Right renal pelvis (tissue), 4 donors: ENCODE measurements around the gene GRPEL1. TPM values are rescaled to one million over a fixed set of nuclear protein-coding genes. Genes with fewer than 3 reads are reported as not detected.
A peak's percentile ranks its signal among the peaks of the same experiment; 100 is the strongest.
"Not testable (repeated sequence)": the region's sequence is repeated elsewhere in the genome, so short reads cannot be mapped to it uniquely, and the experiment has no call there.

Experiments used
- DNase-seq, 4 donors: peaks; one replicate each; pipeline ENCODE4 v3.0.0-alpha.2; 2013; ENCODE audit warnings: low read depth in 4 of 4, low spot score in 3 of 4, missing footprints in 1 of 4
- polyA plus RNA-seq, 4 donors: library from polyadenylated mRNA; unstranded; fragments of 120-200 nt; gene quantifications; one replicate each; pipeline ENCODE4 v1.2.1, GENCODE V29; 2013; ENCODE audit not compliant: insufficient read length in 4 of 4

Gene GRPEL1
- 10 to 100 TPM; 35.7 to 41.0 (median 38.3) TPM for polyA plus RNA-seq

- peak; percentile 98 to 99 (median 99) for DNase-seq
Measured at GRCh38 chr4:7067452-7068278, at the start of gene GRPEL1. GRPEL1 (minus strand) TSS chr4:7068064; CDS start chr4:7068032, 32 bp downstream.

GRCh38 chr4:7116705-7117104 lies 48.8 kb upstream of the GRPEL1 start:
- DNase-seq: no peak

- DNase-seq: no peak
Measured at GRCh38 chr4:7115557-7116340, 47.9 kb upstream of the GRPEL1 start.

GRCh38 chr4:7112656-7113055 lies 44.8 kb upstream of the GRPEL1 start:
- no peak for DNase-seq

GRCh38 chr4:7111441-7111840 lies 43.6 kb upstream of the GRPEL1 start:
- DNase-seq: no peak

- no peak for DNase-seq
Measured at GRCh38 chr4:7110546-7110945, 42.7 kb upstream of the GRPEL1 start.

- no peak for DNase-seq
Measured at GRCh38 chr4:7109169-7109568, 41.3 kb upstream of the GRPEL1 start.

- DNase-seq: no peak
Measured at GRCh38 chr4:7108660-7109059, 40.8 kb upstream of the GRPEL1 start.

GRCh38 chr4:7108046-7108625 lies 40.3 kb upstream of the GRPEL1 start:
- DNase-seq: no peak

- no peak for DNase-seq
Measured at GRCh38 chr4:7107166-7107905, 39.5 kb upstream of the GRPEL1 start.

GRCh38 chr4:7105276-7105675 lies 37.4 kb upstream of the GRPEL1 start:
- DNase-seq: no peak

- DNase-seq: no peak
Measured at GRCh38 chr4:7104366-7105031, 36.6 kb upstream of the GRPEL1 start.

- peak in 3 of 4 donors; percentile 63 to 69 (median 65) for DNase-seq
Measured at GRCh38 chr4:7103607-7104365, 35.9 kb upstream of the GRPEL1 start.

- DNase-seq: peak in 1 of 4 donors; percentile 49
Measured at GRCh38 chr4:7103031-7103606, 35.3 kb upstream of the GRPEL1 start.

GRCh38 chr4:7102516-7102909 lies 34.6 kb upstream of the GRPEL1 start:
- DNase-seq: not testable (repeated sequence)

- no peak for DNase-seq
Measured at GRCh38 chr4:7101692-7102515, 34.0 kb upstream of the GRPEL1 start.

- DNase-seq: no peak
Measured at GRCh38 chr4:7096236-7096635, 28.4 kb upstream of the GRPEL1 start.

- no peak for DNase-seq
Measured at GRCh38 chr4:7095611-7096155, 27.8 kb upstream of the GRPEL1 start.
